SHP77 (cell line): Measurements from ENCODE around the gene PSMF1.
A peak's percentile ranks its signal among the peaks of the same experiment; 100 is the strongest.

ENCODE experiments used
- DNase-seq, 2 experiments: peaks; one replicate each; lab custom pipeline; 2025; lab: John Stamatoyannopoulos, UW

Gene PSMF1, protein sequence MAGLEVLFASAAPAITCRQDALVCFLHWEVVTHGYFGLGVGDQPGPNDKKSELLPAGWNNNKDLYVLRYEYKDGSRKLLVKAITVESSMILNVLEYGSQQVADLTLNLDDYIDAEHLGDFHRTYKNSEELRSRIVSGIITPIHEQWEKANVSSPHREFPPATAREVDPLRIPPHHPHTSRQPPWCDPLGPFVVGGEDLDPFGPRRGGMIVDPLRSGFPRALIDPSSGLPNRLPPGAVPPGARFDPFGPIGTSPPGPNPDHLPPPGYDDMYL

DNA sequence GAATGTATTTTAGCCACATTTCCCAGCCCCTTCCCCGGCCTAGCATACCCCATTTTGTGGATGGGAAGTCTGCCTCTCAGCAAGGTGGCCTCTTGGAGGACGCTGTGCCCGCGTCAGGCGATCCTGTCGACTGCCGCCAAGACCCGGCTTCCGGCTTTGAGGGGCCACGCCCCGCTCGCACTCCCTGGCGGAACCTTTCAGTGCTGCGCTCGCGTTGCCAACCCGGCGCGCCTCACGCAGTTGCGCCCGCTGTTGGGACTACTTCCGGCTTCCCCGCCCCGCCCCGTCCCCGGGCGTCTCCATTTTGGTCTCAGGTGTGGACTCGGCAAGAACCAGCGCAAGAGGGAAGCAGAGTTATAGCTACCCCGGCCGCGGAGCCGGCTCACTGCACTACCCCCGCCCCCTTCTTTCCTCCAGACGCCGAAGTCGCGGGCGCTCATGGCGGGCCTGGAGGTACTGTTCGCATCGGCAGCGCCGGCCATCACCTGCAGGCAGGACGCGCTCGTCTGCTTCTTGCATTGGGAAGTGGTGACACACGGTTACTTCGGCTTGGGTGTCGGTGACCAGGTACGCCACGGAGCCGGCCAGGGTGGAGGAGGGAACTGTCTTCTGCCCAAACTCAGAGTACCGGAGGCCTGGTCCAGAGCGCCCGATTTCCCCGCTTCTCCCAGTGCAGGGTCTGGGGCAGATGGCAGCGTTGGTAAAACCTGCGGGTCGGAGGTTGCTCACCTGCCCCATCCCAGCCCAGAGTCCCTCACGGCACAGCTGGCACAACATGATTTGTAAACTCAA lies at the start of gene PSMF1:
Gene PSMF1 (plus strand): TSS at position 267 of the 792 bp plus-strand sequence. CDS start 172 bp downstream, at position 439.
- DNase-seq, result peak; percentile 94 to 96

DNA sequence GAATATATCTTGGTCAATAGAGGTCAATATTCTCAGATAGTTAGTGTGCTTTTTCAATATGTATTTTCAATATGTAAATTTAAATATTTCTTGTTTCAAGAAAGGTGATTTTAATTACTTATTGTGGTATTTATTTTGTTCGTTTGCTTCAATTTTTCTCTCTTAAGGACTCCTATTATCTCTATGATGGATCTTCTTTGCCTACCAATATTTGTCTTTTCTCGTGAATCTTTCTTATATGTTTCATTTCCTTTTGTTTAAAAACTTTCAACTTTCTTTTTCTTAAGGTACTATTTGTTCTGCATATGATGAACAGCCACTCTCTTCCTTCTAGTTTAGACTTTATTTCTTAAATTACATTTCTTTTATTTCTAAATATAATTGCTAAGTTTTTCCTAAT lies 46.1 kb upstream of the PSMF1 start:
- DNase-seq, result no peak

DNA sequence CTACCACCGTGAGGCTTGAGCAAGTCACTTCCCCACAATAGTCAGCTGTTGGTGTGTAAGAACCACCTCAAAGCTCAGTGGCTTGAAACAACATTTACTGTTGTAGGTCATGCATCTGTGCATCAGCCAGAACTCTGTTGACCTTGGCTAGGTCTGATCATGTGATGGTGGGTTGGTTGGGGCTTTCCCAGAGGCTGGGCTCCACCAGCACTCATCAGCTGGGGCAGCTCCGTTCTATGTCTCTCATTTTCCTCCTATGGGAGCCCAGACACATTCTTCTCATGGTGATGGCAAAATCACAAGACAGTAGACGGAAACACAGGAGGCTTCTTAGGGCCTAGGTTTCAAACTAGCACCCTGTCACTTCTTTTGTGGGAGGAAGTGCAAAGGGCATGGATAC lies 42.8 kb upstream of the PSMF1 start:
- DNase-seq, result no peak

DNA sequence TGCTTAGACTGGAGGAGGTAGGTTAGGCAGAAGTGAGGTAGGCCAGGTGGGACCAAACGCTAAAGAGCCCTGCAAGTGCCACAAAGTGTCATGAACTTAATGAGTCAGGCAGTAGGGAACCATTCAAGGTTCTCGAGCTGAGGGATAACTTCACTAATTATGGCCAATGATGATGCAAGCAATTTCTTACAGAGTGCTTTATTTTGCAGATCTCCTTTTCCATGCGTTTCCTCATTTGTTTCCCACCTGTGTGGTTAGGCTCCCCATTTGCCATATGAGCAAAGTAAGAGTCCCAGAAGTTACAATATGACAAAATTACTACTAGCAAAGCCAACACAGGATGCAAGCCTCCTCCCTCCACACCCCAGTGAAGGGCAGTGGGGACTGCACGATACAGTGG lies 36.5 kb upstream of the PSMF1 start:
- no peak for DNase-seq

DNA sequence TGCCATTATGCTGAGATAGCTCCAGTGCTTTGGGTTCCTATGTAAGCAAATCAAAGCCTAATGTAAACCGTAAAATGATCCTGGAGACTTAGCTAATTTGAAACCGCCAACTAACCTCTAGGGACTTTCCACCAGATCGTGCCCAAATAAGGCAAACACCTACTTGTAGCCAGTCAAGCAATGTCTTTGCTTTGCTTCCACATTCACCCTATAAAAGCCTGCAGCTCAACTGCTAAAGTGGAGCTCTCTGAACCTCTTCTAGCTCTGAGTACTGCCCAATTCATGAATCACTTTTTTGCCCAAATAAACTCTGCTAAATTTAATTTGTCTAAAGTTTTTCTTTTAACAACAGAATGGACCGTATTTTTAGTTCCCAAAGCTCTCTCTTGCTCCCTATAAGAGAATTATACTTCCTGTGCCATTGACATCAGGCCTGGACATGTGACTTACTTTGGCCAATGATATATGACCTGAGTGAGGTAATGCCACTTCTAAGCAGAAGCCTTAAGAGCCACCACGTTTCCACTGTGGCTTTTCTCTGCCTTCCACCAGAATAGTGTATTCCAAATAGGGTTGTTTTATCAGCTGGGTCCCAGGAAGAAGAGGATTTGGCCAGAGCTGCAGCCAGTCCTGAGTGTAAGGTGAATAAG lies 34.8 kb upstream of the PSMF1 start:
- no peak for DNase-seq

DNA sequence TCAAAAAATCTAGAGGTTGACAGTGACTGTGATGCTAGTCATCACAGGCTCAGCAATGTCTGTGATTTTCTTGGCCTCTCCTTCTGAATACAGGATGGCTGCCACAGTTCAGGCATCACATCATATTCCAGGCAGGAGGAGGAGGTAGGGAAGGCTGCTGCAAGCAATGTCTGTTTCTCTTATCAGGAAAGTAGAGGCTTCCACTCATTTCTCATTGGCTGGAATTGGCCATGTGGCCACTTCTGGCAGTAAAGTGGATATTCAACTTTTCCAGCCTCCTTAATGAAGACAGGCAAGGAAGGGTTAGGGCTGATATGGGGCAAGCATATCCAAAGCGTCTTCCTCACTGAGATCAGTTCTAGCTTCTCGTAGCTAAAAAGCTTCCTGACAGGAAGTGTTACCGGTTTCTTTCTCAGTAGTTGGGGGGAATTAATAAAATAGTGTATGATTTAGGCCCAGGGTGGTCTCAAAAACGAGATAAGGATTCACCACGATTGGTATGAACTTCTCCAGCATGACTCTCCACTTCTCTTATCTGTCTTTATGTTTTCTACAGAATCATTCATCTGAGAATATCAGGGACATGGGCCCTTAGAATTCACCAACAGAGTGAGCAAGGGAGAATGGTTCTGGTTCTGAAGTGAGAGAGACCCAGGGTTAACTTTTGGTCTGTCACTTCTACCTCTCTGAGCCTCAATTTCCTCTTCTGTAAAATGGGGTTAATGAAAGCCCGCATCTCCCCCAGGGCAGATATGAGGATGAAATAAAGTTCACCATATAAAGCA lies 32.7 kb upstream of the PSMF1 start:
- no peak for DNase-seq

DNA sequence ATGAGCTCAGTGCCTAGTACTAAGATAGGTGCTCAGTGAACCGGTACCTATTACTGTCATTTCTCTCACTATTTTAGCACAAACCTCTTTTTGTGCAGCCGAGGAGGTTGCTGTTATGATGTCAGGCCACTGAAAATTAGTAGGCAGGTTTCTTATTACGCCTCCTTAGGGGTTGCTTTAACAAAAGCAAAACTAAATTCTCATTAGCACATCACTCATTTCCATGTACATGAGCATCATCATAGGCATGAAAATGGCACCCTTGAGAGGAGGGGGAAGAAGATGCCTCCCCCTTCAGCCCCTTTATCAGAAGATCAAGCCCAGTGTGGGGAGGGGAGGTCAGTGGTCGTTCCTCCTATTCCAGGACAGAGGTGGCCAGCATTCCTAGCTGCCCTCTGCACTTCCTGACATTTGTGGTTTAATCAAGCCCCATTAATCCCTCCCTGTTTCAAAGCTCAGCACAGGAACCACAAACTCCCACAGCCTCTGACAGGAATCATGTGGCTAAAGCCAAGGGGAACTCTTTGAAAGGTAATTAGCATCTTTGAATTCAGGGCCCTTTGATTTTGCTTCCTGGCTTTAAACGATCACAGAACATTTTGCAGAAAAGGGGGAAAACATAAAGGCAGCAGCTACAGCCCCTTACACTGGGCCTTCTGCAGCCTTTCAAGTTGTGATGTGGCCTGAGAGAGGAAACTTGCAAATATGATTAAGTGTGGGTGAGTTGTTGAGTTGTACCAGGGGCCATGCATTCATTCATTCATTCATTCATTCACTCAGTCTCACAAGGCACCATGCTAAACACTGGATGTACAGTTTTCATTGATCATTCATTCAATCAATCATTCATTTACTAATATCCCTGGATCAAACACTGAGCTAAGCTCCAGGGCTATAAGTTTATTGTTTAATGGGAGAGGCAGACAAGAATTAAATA lies 31.9 kb upstream of the PSMF1 start:
- no peak for DNase-seq

DNA sequence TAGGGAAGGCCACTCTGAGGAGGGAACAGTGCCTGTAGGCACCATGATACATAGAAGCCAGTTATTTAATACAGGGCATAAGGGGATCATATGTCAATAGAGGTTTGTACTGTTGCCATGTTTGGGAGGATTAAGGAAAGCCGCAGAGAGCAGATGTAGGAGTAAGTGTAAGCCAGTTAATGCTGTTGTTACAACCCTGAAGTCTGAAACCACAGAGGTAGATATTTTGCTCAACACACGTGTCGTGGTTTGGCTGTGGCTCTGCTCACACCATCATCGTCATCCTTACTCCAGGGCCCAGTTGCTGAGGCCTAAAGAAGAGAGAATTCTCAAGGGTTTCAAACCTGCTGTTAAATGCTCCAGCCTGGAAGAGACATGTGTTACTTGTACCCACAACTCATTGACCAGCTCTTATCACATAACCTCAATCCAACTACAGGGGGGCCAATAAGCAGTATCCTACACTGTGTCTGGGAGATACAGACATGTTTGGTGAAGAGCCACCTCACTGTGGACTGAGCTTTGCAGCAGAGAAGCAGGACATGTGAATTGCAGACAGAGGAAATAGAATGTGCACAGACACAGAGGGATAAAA lies 31.0 kb upstream of the PSMF1 start:
- no peak for DNase-seq

DNA sequence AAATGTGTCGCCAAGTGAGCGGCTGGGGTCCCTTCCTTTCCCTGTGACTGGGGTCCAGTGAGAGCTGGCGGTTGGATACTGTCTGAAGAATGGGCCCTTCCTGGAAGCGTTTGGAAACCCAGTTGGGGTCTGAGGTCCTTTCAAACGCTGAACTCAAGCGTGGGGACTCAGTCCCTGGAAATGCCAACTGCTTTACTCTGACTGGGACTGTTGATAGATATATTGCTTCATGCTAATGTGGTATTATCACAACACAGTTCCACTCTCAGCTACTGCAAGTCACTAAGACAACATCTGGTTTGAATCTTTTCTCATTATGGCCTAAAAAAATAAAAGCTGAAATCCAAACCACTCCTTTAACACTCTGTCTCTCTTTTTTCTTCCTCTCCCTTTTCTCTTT lies 23.7 kb upstream of the PSMF1 start:
- DNase-seq, result no peak

DNA sequence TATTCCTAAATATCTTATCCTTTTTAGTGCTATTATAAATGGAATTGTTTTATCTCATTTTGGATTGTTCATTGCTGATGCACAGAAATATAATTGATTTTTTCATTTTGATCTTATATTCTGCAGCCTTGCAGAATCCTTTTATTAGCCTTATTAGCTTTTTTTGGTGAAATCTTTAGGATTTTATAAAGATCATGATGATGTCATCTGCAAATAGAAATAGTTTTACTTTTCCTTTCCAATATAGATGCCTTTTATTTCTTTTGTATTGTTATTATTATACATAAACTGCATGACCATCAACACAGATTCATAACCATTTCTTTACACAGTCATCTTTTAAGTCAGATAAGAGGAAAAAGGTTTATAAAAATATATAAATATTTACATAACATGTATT lies 16.9 kb upstream of the PSMF1 start:
- DNase-seq, result no peak

DNA sequence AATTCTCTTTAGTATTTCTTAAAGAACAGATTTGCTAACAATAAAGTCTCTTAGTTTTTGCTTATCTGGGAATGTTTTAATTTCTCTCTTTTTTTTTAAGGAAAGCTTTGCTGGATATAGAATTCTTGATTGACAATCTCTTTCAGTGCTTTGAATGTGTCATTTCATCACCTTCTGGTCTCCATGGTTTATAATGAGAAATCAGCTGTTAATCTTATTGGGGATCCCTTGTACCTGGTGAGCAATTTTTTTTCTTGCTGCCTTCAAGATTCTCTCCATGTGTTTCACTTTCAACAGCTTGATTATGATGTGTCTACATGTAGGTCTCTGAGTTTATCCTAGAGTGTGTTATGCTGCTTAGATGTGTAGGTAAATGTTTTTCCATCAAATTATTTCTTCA lies 16.4 kb upstream of the PSMF1 start:
- DNase-seq, result no peak

DNA sequence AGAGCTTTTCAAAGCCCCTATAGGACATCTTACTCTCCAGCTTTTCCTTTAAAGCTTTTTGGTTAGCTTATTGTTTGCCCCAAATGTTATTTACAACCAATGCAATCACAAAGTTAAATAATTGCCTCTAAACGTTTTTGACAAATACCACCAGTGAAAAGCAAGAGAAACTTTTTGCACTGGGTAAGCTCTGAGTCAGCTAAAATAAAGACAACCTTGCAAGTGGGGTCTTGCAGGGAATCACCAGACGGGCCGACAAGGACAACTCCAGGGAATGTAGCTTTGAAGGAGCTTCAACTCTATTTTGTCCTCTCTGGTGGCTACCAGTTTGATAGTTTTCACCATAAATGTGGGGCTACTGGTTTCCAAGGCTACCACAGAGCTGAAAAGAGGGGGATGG lies 14.7 kb upstream of the PSMF1 start:
- DNase-seq, result no peak

DNA sequence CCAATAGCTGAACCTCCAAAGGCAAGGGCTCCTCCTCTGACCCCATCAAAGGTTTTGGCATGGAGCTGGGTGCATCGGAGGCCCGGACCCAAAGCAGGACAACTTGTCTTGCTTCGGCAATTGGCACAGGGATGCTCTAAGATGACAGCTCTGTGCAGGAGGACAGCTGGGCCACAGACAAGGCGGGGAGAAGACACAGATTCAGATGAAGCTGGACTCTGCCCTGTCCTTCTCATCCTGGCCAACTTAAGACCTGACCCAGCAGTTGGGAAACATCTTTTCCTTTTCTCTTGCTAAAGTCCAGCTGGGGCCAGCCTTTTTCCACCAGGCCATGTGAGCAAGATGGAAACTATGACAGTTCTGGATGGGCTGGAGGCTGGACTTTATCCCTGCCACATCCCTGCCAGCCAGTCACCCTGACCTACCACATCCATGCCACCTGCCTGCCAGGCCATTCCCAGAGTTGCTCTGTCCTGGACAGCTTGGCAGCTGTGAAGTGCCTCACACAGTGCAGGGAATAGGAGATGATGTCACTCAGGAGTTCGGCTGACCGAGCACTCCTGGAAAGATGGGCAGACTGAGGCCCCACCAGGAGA lies 12.7 kb upstream of the PSMF1 start:
- DNase-seq, result no peak

DNA sequence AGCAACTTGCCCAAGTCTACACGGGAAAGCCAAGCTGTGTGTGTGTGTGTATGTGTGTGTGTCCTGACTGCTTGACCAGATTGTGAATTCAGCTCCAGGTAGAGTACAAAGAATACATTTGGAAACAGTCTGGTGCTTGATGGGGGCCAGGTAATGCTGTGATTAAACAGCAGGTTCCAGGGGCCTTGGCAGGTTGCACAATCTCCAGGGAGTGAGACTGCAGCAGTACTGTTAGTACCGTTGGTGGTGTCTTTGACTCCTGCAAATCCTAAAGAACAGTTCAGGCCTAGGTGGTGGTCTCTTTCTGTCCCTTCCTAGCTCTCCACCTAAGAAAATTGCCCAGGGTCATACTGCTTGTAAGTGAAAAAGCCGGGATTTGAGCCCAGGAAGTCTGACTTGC lies 11.2 kb upstream of the PSMF1 start:
- no peak for DNase-seq

DNA sequence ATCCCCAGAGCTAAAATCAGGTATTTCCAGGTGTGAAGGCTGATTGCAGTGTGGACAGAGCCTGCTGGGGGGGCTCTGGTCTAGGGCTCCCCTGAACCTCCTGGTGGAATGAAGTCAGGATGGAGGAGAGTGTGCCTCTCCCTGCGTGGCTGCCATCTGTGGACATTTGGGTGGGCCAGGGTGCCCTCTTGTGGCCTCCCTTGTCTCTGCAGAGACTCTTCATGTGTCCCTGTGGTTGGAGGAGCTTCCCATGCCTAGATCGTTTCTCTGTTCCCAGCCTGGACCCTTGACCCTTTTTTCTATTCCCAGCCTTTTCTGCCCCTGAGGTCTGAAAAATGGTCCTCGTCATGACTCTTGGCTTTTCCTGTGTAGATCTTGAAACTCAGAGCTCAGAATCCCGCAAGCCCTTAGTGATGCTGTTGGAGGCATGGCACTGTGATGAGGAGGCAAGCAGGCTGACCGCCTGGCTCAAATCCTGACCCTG lies 9.9 kb upstream of the PSMF1 start:
- peak; percentile 49 to 51 for DNase-seq

DNA sequence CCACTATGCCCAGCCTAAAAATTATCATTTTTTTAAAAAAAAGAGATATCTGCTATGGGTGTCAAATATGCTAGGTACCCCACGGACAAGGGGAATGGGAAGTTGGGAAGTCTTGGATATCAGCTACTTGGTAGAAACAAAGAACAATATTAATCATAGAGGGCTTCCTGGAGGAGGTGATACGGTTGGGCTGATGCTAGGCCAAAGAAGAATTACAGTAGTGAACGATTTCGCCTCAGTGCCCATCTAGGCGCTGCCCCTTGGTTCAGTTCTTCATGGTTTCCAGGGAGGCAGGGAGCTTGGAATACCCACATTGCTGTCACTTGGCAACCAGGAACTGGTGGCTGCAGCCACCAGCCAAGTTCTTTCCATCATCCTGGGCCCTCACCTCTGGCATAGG lies 5.5 kb upstream of the PSMF1 start:
- DNase-seq, result no peak

DNA sequence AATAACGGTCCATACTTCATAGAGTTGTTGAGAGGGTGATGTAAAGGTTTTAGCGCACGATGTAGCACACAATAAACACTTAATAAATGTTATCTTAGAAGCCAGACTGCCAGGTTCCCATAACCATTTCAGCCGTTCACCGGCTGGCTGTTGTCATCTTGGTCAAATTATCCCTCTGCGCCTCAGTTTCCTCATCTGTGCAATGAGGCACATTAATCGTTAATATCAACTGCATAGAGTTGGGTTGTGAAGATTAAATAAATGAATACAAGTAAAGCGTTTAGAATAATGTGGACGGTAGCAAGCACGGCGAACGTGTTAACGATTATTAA lies 432 bp upstream of the PSMF1 start:
- no peak for DNase-seq

DNA sequence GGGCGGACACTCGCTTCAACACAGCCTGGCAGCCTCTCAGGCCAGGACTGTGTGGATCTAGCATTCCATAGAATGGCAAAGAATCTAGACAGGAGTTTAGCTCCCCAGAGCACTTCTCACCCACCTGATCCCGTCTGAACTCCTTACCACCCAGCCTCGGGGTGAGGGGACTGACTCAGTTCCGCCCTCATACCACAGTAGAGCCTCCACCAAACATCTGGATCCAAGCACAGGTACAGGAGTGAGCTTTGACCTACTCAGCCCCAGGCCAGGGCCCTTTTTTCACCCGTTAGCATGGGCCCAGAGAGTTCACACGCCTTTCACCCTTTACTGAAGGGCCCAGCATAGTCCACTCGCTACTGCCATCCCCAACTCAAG lies 715 bp downstream of the PSMF1 start:
- no peak for DNase-seq

DNA sequence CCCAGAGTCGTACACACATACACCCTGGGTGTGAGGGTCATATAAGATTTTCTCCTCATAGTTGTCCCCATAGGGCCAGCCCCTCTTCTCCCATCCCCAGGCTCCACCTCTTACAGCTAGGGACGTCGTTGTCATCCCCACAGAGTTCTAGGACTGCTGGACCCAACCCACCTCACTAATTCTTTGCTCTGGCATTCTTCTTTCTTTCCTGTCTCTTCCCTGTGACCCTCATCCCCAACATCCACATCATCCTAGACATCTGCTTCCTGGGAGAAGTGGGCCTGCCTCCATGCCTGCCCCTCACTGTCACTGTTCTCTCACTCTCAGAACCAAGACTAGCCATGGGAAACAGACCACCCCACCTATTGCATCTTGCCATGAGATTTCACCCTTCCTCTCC lies 1.1 kb downstream of the PSMF1 start:
- DNase-seq, result no peak

DNA sequence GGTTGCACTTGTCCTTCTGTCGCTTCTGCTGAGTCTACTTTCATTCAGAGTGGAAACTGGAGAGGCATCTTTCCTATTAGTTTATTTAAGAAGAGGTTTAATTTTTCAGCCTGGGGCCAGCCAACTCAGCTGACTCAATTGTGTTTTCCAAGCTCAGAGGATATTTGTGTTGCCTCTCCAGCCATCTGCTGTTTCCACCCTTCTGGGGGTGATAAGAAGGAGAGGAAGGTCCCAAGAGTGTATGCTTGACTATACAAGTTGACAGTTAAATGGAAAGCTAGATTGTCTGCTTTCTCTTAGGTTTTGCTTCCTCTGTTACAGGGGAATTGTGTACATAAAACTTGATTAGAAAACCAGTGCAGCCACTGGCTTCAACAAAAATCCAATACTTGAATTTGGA lies 3.0 kb downstream of the PSMF1 start:
- no peak for DNase-seq
